Liver (tissue), 3 donors: ENCODE results near the gene SSBP2.
A peak's percentile ranks its signal among the peaks of the same experiment; 100 is the strongest.

ENCODE experiments used
- ATF3 ChIP-seq: IDR thresholded peaks from 2 replicates; pipeline ENCODE4 v1.6.1; 2016; ENCODE audit warnings: antibody characterized with exemption
- CTCF ChIP-seq: fragments of 150-350 bp; IDR thresholded peaks from 2 replicates; pipeline ENCODE4 v1.5.1; 2017; ENCODE audit warnings: improper control_type of control experiment, low read depth, low read length; ENCODE audit not compliant: missing input control
- EGR1 ChIP-seq, 2 donors: IDR thresholded peaks; 2 replicates each; pipeline ENCODE4 v1.6.1; 2016 to 2018; ENCODE audit warnings: antibody characterized with exemption in 2 of 2, low read depth in 2 of 2
- FOXA1 ChIP-seq: IDR thresholded peaks from 2 replicates; pipeline ENCODE4 v1.6.1; 2016; ENCODE audit warnings: antibody characterized with exemption
- GABPA ChIP-seq, 2 donors: IDR thresholded peaks in 1 of 2; conservative IDR thresholded peaks in 1 of 2; 2 replicates each; pipeline ENCODE4 v1.6.1; 2016; ENCODE audit warnings: antibody characterized with exemption in 2 of 2, mild to moderate bottlenecking in 1 of 2, moderate library complexity in 1 of 2
- HNF4G ChIP-seq: IDR thresholded peaks from 2 replicates; pipeline ENCODE4 v1.6.1; 2016; ENCODE audit warnings: antibody characterized with exemption
- JUND ChIP-seq, 2 donors: IDR thresholded peaks; 2 replicates each; pipeline ENCODE4 v1.6.1; 2016; ENCODE audit warnings: antibody characterized with exemption in 2 of 2
- MAX ChIP-seq: IDR thresholded peaks from 2 replicates; pipeline ENCODE4 v1.6.1; 2016; ENCODE audit warnings: antibody characterized with exemption
- NR2F2 ChIP-seq: IDR thresholded peaks from 2 replicates; pipeline ENCODE4 v1.6.1; 2016; ENCODE audit warnings: antibody characterized with exemption
- RAD21 ChIP-seq, 2 donors: IDR thresholded peaks; 2 replicates each; pipeline ENCODE4 v1.6.1; 2016; ENCODE audit warnings: antibody characterized with exemption in 2 of 2, mild to moderate bottlenecking in 2 of 2
- REST ChIP-seq: IDR thresholded peaks from 2 replicates; pipeline ENCODE4 v1.6.1; 2016; ENCODE audit warnings: antibody characterized with exemption, mild to moderate bottlenecking
- RXRA ChIP-seq, 2 donors: IDR thresholded peaks; 2 replicates each; pipeline ENCODE4 v1.6.1; 2017 to 2018; ENCODE audit warnings: antibody characterized with exemption in 2 of 2, mild to moderate bottlenecking in 1 of 2
- TAF1 ChIP-seq: conservative IDR thresholded peaks from 2 replicates; pipeline ENCODE4 v1.6.1; 2016; ENCODE audit warnings: antibody characterized with exemption, mild to moderate bottlenecking
- YY1 ChIP-seq: IDR thresholded peaks from 2 replicates; pipeline ENCODE4 v1.6.1; 2016; ENCODE audit warnings: antibody characterized with exemption, mild to moderate bottlenecking
- donor health status: healthy.
- donor health status: healthy.

- TF ChIP-seq YY1: no peak
- TF ChIP-seq CTCF: no peak
- no peak for TF ChIP-seq RXRA (IDR thresholded peaks at IDR 0.05)
- no peak for TF ChIP-seq GABPA (IDR thresholded peaks at IDR 0.05 in 1 of 2, conservative IDR thresholded peaks at IDR 0.05 in 1 of 2)
- no peak for TF ChIP-seq FOXA1
- TF ChIP-seq MAX: no peak
- TF ChIP-seq HNF4G: no peak
- TF ChIP-seq REST: no peak
- TF ChIP-seq ATF3: no peak
- peak; percentile 30 to 54 for TF ChIP-seq RAD21 (IDR thresholded peaks at IDR 0.05)
- no peak for TF ChIP-seq NR2F2
- TF ChIP-seq JUND (IDR thresholded peaks at IDR 0.05): no peak
- no peak for TF ChIP-seq TAF1
- TF ChIP-seq EGR1 (IDR thresholded peaks at IDR 0.05; ENCODE audit: low read depth in 2 of 2): no peak
Measured at GRCh38 chr5:81513982-81514381, 236.9 kb downstream of the SSBP2 start.
